ENCODE data around the gene FKBP6. TPM values are rescaled to one million over a fixed set of nuclear protein-coding genes. Genes with fewer than 3 reads are reported as not detected.

FKBP6 gene
- total RNA-seq, 4 donors from 2014 or later = 0.14 TPM; not detected in 3

DNA sequence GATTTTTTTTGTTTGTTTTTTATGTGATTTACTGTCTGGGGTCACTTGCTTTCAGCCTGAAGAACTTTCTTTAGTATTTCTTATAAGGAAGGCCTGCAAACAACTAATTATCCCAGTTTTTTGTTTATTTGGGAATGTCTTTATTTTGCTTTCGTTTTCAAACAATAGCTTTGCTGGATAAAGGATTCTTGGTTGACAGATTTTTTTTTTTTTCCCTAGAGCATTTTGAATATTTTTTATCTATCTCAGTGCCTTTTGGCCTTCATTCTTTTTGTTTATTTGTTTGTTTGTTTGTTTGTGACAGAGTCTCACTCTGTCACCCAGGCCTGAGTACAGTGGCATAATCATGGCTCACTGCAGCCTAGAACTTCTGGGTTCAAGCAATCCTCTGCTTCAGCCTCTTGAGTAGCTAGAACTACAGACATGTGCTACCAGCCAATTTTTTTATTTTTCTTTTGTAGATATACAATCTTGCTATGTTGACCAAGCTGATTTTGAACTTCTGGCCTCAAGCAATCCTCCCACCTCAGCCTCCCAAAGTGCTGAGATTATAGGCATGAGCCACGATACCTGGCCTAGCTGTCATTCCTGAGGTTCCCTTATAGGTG lies 59.4 kb downstream of the FKBP6 start:
- H3K9me3 ChIP-seq = peaks cover 0 to 13% of the 10 kb centered on the region in 2 donors
- no peak overlapping the region for H3K27ac ChIP-seq
- H3K4me1 ChIP-seq = no peaks in the 10 kb centered on the region
- H3K4me3 ChIP-seq = no peak overlapping the region
- no peak for TF ChIP-seq POLR2A (IDR thresholded peaks at IDR 0.05)
- TF ChIP-seq, protein P1, sequence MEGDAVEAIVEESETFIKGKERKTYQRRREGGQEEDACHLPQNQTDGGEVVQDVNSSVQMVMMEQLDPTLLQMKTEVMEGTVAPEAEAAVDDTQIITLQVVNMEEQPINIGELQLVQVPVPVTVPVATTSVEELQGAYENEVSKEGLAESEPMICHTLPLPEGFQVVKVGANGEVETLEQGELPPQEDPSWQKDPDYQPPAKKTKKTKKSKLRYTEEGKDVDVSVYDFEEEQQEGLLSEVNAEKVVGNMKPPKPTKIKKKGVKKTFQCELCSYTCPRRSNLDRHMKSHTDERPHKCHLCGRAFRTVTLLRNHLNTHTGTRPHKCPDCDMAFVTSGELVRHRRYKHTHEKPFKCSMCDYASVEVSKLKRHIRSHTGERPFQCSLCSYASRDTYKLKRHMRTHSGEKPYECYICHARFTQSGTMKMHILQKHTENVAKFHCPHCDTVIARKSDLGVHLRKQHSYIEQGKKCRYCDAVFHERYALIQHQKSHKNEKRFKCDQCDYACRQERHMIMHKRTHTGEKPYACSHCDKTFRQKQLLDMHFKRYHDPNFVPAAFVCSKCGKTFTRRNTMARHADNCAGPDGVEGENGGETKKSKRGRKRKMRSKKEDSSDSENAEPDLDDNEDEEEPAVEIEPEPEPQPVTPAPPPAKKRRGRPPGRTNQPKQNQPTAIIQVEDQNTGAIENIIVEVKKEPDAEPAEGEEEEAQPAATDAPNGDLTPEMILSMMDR (IDR thresholded peaks at IDR 0.05) = no peak
- intact Hi-C loops (cut with DNase I; ENCODE audit: low total_unique reads) = no loop called here
- no peaks in the 10 kb centered on the region for H3K27me3 ChIP-seq
- no peak for DNase-seq
- no peaks in the 10 kb centered on the region for H3K36me3 ChIP-seq

DNA sequence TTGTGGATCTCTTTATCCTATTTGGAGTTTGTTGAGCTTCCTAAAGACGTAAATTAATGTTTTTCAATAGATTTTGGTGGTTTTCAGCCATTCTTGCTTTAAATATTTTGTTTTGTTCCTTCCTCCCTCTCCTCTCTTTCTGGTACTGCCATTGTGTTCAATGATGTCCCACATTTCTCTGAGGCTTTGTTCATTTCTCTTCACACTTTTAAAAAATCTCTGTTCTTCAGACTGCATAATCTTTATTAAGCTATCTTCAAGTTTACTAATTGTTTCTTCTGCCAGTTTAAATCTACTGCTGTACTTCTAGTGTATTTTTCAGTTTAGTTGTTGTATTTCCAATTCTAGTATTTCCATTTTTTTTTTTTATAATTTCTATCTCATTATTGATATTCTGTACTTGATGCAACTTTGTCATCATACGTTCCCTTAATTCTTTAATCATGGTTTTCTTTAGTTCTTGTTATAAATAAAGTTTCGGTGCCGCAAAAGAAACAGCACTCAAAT lies 60.0 kb downstream of the FKBP6 start:
- H3K9me3 ChIP-seq = peaks cover 0 to 13% of the 10 kb centered on the region in 2 donors

DNA sequence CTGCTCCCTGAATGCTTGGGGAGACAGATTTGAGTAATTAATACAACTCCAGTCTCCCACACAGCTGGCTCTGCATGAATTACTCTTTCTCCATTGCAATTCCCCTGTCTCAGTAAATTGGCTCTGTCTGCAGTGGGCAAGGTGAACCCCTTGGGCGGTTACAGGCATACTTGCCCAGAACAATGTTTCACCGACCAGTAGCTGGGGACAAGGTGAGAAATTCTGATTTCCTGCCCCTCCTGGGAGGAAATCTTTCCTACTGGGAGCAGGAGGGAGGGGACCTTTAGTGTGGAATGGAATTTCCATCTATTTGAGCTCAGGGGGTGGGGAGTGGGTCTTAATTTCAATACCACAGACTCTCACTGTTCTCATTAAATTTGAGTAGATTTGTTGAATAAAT lies 63.4 kb downstream of the FKBP6 start:
- Histone ChIP-seq H3K4me1 (no peaks in the 10 kb centered on the region), H3K36me3 (no peaks in the 10 kb centered on the region), H3K9me3 (peaks cover 0 to 13% of the 10 kb centered on the region in 2 donors), H3K27me3 (no peaks in the 10 kb centered on the region), H3K27ac (no peak overlapping the region), H3K4me3 (no peak overlapping the region)
- DNase-seq = no peak
- TF ChIP-seq POLR2A (IDR thresholded peaks at IDR 0.05) = no peak
- TF ChIP-seq, protein P1 (IDR thresholded peaks at IDR 0.05) = no peak
- intact Hi-C loops (cut with DNase I; ENCODE audit: low total_unique reads) = no loop called here

More for the DNA sequence above, 60.0 kb downstream of the FKBP6 start:
- Histone ChIP-seq H3K27me3 (no peaks in the 10 kb centered on the region), H3K27ac (no peak overlapping the region), H3K4me1 (no peaks in the 10 kb centered on the region), H3K36me3 (no peaks in the 10 kb centered on the region), H3K4me3 (no peak overlapping the region)
- TF ChIP-seq, protein P1 (IDR thresholded peaks at IDR 0.05) = no peak
- TF ChIP-seq POLR2A (IDR thresholded peaks at IDR 0.05) = no peak
- intact Hi-C loops (cut with DNase I; ENCODE audit: low total_unique reads) = no loop called here
- no peak for DNase-seq

DNA sequence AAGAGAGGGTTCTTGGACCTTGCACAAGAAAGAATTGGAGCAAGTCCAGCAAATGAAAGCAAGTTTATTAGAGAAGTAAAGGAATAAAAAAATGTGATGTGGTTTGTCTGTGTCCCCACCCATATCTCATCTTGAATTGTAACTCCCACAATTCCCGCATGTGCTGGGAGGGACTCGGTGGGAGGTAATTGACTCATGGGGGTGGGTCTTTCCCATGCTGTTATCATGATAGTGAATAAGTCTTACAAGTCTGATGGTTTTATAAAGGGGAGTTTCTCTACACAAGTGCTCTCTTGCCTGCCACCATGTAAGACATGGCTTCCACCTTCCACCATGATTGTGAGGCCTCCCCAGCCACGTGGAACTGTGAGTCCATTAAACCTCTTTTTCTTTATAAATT lies 66.5 kb downstream of the FKBP6 start:
- H3K4me3 ChIP-seq = no peak overlapping the region
- DNase-seq = no peak
- intact Hi-C loops (cut with DNase I; ENCODE audit: low total_unique reads) = no loop called here

More for the DNA sequence above, 66.5 kb downstream of the FKBP6 start:
- H3K4me1 ChIP-seq = no peaks in the 10 kb centered on the region
- no peak for TF ChIP-seq POLR2A (IDR thresholded peaks at IDR 0.05)
- TF ChIP-seq, protein P1 (IDR thresholded peaks at IDR 0.05) = no peak
- H3K27me3 ChIP-seq = no peaks in the 10 kb centered on the region
- H3K9me3 ChIP-seq = no peaks in the 10 kb centered on the region
- H3K36me3 ChIP-seq = no peaks in the 10 kb centered on the region
- no peak overlapping the region for H3K27ac ChIP-seq
